DMS114 treated with DMSO at 0.1 percent for 48 hours (cell line): ENCODE measurements around the gene PLXNA2.

ENCODE experiments used
- DNase-seq: peaks from one replicate; lab custom pipeline; 2025; ENCODE audit not compliant: unreplicated experiment; lab: John Stamatoyannopoulos, UW

PLXNA2 gene

GRCh38 chr1:208205216-208206013, 38.8 kb downstream of the PLXNA2 start:
- no peak for DNase-seq

- DNase-seq = no peak
Measured at GRCh38 chr1:208204779-208205178, 39.4 kb downstream of the PLXNA2 start.

DNA sequence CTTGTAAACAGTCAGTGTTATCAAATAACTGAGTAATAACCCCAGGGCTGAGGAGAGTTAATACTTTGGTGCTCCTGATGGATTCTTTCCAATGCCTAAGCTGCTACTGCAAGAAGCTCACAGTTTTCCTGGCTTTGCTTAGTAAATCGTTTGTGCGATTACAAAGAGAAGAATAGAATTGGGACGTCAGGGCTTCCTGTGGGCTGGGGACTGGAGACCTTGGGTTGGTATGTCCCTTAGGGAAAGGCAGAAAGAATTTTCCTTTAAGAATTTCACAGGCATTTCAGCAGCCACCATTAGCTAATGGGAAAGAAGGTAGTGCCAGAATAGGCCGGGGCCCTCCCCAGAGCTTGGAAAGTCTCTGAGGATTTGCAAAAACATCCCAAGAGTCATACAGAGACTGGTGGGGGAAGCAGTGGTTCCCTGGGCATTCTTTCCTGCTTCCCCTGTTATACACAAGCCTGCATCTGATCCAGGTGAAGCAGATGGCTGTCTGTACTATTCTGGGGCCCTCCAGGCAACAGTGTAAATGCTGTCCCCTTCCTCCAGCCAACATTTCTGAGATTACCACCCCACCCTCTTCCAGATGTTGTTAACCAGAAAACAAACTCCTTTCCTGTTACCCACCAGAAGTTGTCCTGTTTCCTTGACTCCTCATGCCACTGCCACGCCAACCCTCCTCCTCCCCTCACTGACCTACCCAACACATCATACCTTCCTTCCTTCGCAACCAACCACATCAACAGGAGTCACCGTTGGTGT, 40.2 kb downstream of the PLXNA2 start:
- no peak for DNase-seq

DNA sequence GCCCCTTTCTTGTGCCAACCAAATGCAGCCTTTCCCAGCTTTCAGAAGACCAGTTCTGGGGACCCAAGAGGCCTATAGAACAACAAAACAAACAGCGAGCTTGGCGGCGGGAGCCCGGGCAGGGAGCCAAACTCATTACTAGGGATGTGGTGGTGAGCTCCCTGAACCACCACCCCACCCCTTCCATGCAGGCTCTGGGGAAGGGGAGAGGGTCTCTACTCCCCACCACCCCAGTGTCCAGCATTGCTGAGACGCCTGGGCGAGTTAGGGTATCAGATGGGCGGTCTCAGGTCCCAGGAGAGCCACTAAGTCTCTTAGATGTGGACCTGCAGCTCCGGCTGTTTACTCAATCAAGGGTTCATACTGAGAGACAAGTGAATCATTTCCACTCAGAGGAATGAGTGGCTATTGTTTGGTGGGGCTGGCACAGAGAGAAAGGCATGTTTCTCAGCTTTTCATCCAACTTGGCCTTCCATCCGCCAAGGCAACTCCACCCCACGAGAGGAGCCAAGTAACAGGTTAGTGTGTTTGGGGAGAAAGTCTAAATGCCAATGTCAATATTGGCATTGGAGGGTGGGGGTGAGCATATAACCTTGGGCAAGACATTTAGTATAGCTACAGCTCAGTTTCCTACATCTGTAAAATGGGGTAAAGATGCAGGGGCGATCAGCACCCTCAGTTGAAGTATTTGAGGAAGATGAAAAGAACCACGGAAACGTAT, 40.9 kb downstream of the PLXNA2 start:
- no peak for DNase-seq

DNA sequence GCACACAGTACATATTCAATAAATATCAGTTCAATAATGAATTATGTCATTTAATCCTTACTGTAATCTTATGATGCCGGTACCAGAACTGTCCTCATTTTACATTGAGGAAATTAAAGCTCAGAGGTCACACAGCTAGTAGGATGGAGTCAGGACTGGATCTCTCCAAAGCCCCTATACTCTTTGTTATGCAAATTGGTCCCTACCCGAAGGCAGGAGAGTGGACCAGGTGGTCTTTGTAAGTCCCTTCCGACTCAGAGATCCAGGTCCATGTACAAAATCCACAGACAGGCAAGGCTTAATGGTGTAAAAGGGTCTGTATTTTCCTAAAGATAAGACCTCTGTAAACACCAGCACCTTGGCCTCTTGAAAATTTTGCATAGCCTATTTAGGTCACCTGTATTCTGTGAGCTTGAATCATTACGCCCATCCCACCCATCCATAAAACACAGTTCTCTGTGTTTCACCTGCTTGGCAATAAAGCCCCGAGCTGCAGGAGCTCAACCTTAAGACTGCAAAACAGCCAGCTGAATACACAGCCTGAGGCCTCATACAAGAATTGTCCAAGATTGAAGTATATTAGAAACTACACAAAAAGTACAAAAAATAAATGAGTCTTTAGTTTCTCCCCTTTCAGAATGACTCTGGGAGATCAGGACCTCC, 41.7 kb downstream of the PLXNA2 start:
- DNase-seq = no peak

DNA sequence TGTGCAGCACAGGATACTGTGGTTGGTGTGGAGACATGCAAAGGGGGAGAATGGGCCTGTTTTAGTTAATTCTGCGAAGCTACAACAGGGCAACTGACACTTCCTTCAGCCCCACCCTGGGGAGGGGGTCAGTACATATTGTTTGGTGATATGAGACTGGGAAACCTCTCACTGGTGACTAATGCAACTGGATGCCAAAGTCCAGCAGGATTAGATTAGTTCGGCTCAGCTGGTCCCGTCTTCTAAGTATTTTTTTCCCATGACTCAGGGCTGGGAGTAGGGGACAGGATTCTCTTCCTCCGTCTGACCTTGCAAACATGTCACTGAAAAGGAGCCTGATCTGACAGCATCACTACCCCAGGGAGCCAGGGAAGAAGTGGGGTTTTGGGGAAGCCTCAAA, 43.0 kb downstream of the PLXNA2 start:
- DNase-seq = no peak

- DNase-seq = no peak
Measured at GRCh38 chr1:208200116-208200515, 44.1 kb downstream of the PLXNA2 start.

GRCh38 chr1:208198236-208198635, 45.9 kb downstream of the PLXNA2 start:
- no peak for DNase-seq

DNA sequence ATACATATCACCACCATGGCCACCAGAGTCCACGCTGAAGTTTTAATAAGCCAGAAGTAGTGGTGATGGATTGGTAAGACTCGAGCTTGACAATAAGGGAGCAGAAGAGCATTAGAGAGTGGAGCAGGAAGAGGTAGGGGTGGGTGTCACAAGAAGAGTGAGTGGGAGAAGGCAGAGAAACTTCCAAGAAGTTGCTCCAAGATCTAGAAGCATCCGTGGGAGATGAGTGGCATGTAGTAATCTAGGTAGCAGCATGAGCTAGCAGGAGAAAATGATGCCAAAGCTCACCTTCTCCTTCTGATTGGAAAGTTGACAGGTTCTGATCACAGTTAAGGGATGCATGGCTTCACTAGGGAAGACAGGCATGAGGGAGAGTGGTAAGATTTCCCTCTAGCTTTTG, 49.2 kb downstream of the PLXNA2 start:
- no peak for DNase-seq

DNA sequence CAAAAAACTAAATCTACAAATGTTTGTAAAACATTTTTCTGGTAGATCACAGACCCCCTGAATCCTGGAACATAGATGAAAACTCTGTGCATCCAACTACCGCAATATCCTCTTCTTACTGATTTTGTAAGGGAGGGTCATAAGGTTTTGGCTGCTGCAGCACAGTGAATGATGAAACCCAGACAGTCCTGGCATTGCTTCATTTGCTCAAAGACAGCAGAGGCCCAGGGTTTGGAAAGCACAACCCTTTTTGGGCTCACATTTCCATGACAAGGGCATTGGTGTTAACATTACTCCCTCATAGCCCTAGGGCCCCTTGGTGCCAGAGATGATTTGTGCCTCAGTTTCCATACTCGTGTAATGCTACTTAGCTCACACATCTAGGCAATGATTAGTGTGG, 51.2 kb downstream of the PLXNA2 start:
- no peak for DNase-seq

DNA sequence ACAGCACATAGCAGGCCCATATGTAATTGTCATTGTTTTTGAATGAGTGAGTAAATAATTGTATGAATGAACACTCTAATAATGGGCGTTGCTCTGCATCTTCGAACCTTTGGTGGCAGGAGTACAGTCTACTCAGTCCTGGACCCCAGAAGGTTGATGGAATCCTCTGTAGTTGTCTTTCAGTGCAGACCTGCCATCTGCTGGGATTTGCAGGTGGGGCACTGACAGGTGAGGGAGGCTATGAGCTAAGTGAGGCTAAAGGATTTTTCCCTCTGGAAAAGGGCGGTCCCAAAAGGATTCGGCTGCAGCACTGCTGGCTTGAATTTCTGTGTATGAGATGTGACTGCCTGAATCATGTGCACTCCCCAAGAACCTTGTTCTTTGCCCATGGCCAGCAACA, 53.4 kb downstream of the PLXNA2 start:
- DNase-seq = no peak

DNA sequence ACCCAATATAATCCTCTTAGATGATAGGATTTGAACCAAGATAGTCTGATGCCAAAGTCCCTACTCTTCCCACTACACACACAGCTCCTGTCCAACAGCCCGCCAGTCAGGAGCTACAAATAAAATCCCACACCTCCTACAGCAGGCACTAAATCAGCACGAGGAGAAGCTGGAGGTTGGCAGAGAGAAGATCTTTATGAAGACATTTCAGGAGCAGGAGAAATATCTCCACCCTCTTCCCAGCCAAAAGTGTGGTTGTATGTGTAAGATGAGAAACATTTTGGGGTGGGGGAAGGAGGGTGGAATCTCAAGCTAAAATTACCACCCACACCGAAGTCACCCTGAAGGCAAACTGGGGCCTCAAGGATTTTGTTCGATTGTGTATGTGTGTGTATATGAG, 54.5 kb downstream of the PLXNA2 start:
- no peak for DNase-seq

GRCh38 chr1:208189183-208189582, 55.0 kb downstream of the PLXNA2 start:
- DNase-seq = no peak

- DNase-seq = no peak
Measured at GRCh38 chr1:208188607-208189006, 55.6 kb downstream of the PLXNA2 start.

- no peak for DNase-seq
Measured at GRCh38 chr1:208187499-208188041, 56.6 kb downstream of the PLXNA2 start.

DNA sequence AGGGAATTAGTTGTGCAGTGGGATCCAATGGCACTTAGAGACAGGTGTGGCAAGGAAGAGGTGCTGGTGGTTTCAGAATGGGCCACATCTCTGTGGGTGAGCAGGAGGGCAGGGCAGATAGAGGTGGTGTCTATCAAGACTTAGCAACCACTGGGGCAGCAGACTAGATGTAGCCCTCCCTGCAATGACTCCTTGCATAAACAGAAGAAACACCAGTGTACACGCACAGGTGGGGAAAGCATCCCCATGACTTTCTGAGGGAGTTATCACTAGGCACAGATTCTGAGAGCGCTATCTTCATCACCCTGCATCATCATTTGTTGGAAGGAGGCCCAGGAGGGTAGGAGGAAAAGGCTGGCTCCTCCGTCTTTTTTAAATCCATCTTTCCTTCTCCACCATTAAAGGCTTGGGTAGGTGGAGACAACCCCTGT, 58.4 kb downstream of the PLXNA2 start:
- no peak for DNase-seq

- no peak for DNase-seq
Measured at GRCh38 chr1:208184966-208185654, 59.1 kb downstream of the PLXNA2 start.

- DNase-seq = no peak
Measured at GRCh38 chr1:208183977-208184911, 59.9 kb downstream of the PLXNA2 start.
